ENCODE data around the gene CACNB2. TPM values are rescaled to one million over a fixed set of nuclear protein-coding genes. Genes with fewer than 3 reads are reported as not detected.

The CACNB2 gene
- total RNA-seq, 1 experiment from 2014 or later = 3.2 TPM

GRCh38 chr10:18140957-18141845, 977 bp downstream of the CACNB2 start (continued):
- TF ChIP-seq ARID4B (CRISPR knock-in tag; IDR thresholded peaks at IDR 0.05; ENCODE audit: borderline replicate concordance) = 0 out of 2 replicates have a peak, but pooled peaks have one; percentile 19

- peaks cover 32% of the 10 kb centered on the region for H3K4me1 Mint-ChIP-seq
- H3K27ac Mint-ChIP-seq = no peak overlapping the region
- CTCF ChIA-PET = interaction anchor here (1.3 kb wide), 1 partner anchor 74 kb away, joined by 6 read pairs; no protein-coding TSS in a partner anchor
- H3K27me3 Mint-ChIP-seq (ENCODE audit: low read depth) = peaks cover 31% of the 10 kb centered on the region
- POLR2A ChIA-PET = no interaction called here
- DNase-seq (ENCODE audit: low spot score) = no peak
- no peaks in the 10 kb centered on the region for H3K36me3 Mint-ChIP-seq
- peak overlapping the region; percentile 71; the same call in 1 of the 2 replicates for H3K4me3 Mint-ChIP-seq
- ATAC-seq = no peak
- no peaks in the 10 kb centered on the region for H3K9me3 Mint-ChIP-seq
- TF ChIP-seq ATF6 (CRISPR knock-in tag; IDR thresholded peaks at IDR 0.05) (no peak), STAT6 (CRISPR knock-in tag; conservative IDR thresholded peaks at IDR 0.05; ENCODE audit: low read depth) (no peak), CREM (CRISPR knock-in tag; IDR thresholded peaks at IDR 0.05) (no peak), GRHL2 (CRISPR knock-in tag; IDR thresholded peaks at IDR 0.05; ENCODE audit: insufficient replicate concordance, severe bottlenecking) (no peak), PRRX2 (CRISPR knock-in tag; IDR thresholded peaks at IDR 0.05) (no peak)
Measured at GRCh38 chr10:18142151-18142550, 1.9 kb downstream of the CACNB2 start.

- ATAC-seq = no peak
- H3K4me1 Mint-ChIP-seq = peaks cover 24% of the 10 kb centered on the region
- ChIA-PET CTCF (no interaction called here), POLR2A (no interaction called here)
- no peaks in the 10 kb centered on the region for H3K36me3 Mint-ChIP-seq
- H3K27me3 Mint-ChIP-seq (ENCODE audit: low read depth) = peaks cover 17% of the 10 kb centered on the region
- DNase-seq (ENCODE audit: low spot score) = no peak
- H3K27ac Mint-ChIP-seq = no peak overlapping the region
- H3K4me3 Mint-ChIP-seq = no peak overlapping the region
- H3K9me3 Mint-ChIP-seq = no peaks in the 10 kb centered on the region
- TF ChIP-seq ZNF671 (CRISPR knock-in tag; IDR thresholded peaks at IDR 0.05) = no peak
- no peak for TF ChIP-seq SP1 (CRISPR knock-in tag; conservative IDR thresholded peaks at IDR 0.05)
- TF ChIP-seq CREM (CRISPR knock-in tag; IDR thresholded peaks at IDR 0.05) = no peak
- no peak for TF ChIP-seq FOXP4 (CRISPR knock-in tag; IDR thresholded peaks at IDR 0.05)
- TF ChIP-seq ZNF263 (CRISPR knock-in tag; IDR thresholded peaks at IDR 0.05; ENCODE audit: low read depth) = no peak
- TF ChIP-seq NFE2L1 (CRISPR knock-in tag; IDR thresholded peaks at IDR 0.05) = no peak
Measured at GRCh38 chr10:18144396-18144795, 4.2 kb downstream of the CACNB2 start.
